GM20431 (cell line): ENCODE data around the gene ATP6AP1.
"Not testable (repeated sequence)": the region's sequence is repeated elsewhere in the genome, so short reads cannot be mapped to it uniquely, and the experiment has no call there.

Experiments used
- in situ Hi-C: fragments of 300-500 bp; cut with MseI, MboI; formaldehyde crosslinking; loops from one replicate; pipeline ENCODE4 v1.15.0; 2020; ENCODE audit warnings: low sequenced_read_pairs; ENCODE audit not compliant: unreplicated experiment

The ATP6AP1 gene

GRCh38 chrX:154398668-154399526 is 29.6 kb upstream of the ATP6AP1 start:
- in situ Hi-C loops, result no loop called here

GRCh38 chrX:154399527-154400368 is 28.7 kb upstream of the ATP6AP1 start:
- in situ Hi-C loops, result no loop called here

GRCh38 chrX:154400369-154400817 is 28.1 kb upstream of the ATP6AP1 start:
- in situ Hi-C loops, result not testable (repeated sequence)

GRCh38 chrX:154401045-154401799 is 27.3 kb upstream of the ATP6AP1 start:
- in situ Hi-C loops, result no loop called here

GRCh38 chrX:154401918-154402621 is 26.4 kb upstream of the ATP6AP1 start:
- in situ Hi-C loops, result no loop called here

- in situ Hi-C loops, result no loop called here
Observed at GRCh38 chrX:154402622-154403127, 25.8 kb upstream of the ATP6AP1 start.

GRCh38 chrX:154403192-154403591 is 25.3 kb upstream of the ATP6AP1 start:
- in situ Hi-C loops, result no loop called here

- in situ Hi-C loops, result no loop called here
Observed at GRCh38 chrX:154403858-154404257, 24.6 kb upstream of the ATP6AP1 start.

GRCh38 chrX:154404625-154405192 is 23.8 kb upstream of the ATP6AP1 start:
- in situ Hi-C loops, result no loop called here

- in situ Hi-C loops, result no loop called here
Observed at GRCh38 chrX:154408659-154409221, 19.7 kb upstream of the ATP6AP1 start.

GRCh38 chrX:154409222-154409871 is 19.1 kb upstream of the ATP6AP1 start, which contains the start of gene DNASE1L1:
TSS of gene DNASE1L1 (minus strand) at chrX:154409254. CDS start at chrX:154405568, 3,686 bp downstream.
- in situ Hi-C loops, result no loop called here

GRCh38 chrX:154411981-154412340 is 16.5 kb upstream of the ATP6AP1 start:
- in situ Hi-C loops, result no loop called here

- in situ Hi-C loops, result no loop called here
Observed at GRCh38 chrX:154412468-154412867, 16.0 kb upstream of the ATP6AP1 start.

- in situ Hi-C loops, result no loop called here
Observed at GRCh38 chrX:154413142-154413541, 15.3 kb upstream of the ATP6AP1 start.

- in situ Hi-C loops, result no loop called here
Observed at GRCh38 chrX:154417157-154417556, 11.3 kb upstream of the ATP6AP1 start.

- in situ Hi-C loops, result no loop called here
Observed at GRCh38 chrX:154419189-154419588, 9.3 kb upstream of the ATP6AP1 start.

GRCh38 chrX:154419688-154420401 is 8.6 kb upstream of the ATP6AP1 start:
- in situ Hi-C loops, result no loop called here

GRCh38 chrX:154420402-154420756 is 8.1 kb upstream of the ATP6AP1 start:
- in situ Hi-C loops, result no loop called here
